ENCODE measurements around the gene ADCY5. TPM values are rescaled to one million over a fixed set of nuclear protein-coding genes. Genes with fewer than 3 reads are reported as not detected.

The ADCY5 gene
- total and polyA plus RNA-seq, 5 donors from 2014 or later, result 0.08 to 0.15 TPM; not detected in 3

- Mint-ChIP-seq H3K4me1 (peaks cover 0 to 6% (median 6%) of the 10 kb centered on the region in 4 donors), H3K27me3 (peaks cover 10% of the 10 kb centered on the region), H3K27ac (no peak overlapping the region), H3K4me3 (no peak overlapping the region), H3K36me3 (no peaks in the 10 kb centered on the region), H3K9me3 (no peaks in the 10 kb centered on the region)
- H3K27ac ChIP-seq (ENCODE audit: insufficient read depth, low read length, poor library complexity, severe bottlenecking), result no peak overlapping the region
- no peak for DNase-seq
- no peaks in the 10 kb centered on the region for H3K9me3 ChIP-seq (ENCODE audit: control insufficient read depth in 2 of 2, low read length in 2 of 2)
- no peaks in the 10 kb centered on the region for H3K27me3 ChIP-seq (ENCODE audit: control insufficient read depth, insufficient read depth, low read length)
- ATAC-seq (ENCODE audit: low read depth in 2 of 2), result no peak
- H3K36me3 ChIP-seq (ENCODE audit: control insufficient read depth, insufficient read depth, low read length), result no peaks in the 10 kb centered on the region
- H3K4me3 ChIP-seq (ENCODE audit: low read depth, low read length), result no peak overlapping the region
- H3K4me1 ChIP-seq (ENCODE audit: control insufficient read depth, insufficient read depth, low read length, poor library complexity, severe bottlenecking), result peaks cover 4% of the 10 kb centered on the region
These were observed 110.8 kb downstream of the ADCY5 start for GRCh38 chr3:123337948-123338619.

GRCh38 chr3:123337226-123337625 is 111.7 kb downstream of the ADCY5 start:
- DNase-seq (no peak), ATAC-seq (ENCODE audit: low read depth in 2 of 2) (no peak)
- no peaks in the 10 kb centered on the region for H3K36me3 ChIP-seq (ENCODE audit: control insufficient read depth, insufficient read depth, low read length)
- Mint-ChIP-seq H3K4me3 (no peak overlapping the region), H3K27ac (no peak overlapping the region), H3K36me3 (no peaks in the 10 kb centered on the region), H3K27me3 (peaks cover 10% of the 10 kb centered on the region), H3K4me1 (peaks cover 0 to 6% (median 6%) of the 10 kb centered on the region in 4 donors), H3K9me3 (no peaks in the 10 kb centered on the region)
- H3K27ac ChIP-seq (ENCODE audit: insufficient read depth, low read length, poor library complexity, severe bottlenecking), result no peak overlapping the region
- H3K4me1 ChIP-seq (ENCODE audit: control insufficient read depth, insufficient read depth, low read length, poor library complexity, severe bottlenecking), result peaks cover 4% of the 10 kb centered on the region
- no peaks in the 10 kb centered on the region for H3K27me3 ChIP-seq (ENCODE audit: control insufficient read depth, insufficient read depth, low read length)
- no peaks in the 10 kb centered on the region for H3K9me3 ChIP-seq (ENCODE audit: control insufficient read depth in 2 of 2, low read length in 2 of 2)
- no peak overlapping the region for H3K4me3 ChIP-seq (ENCODE audit: low read depth, low read length)

- Mint-ChIP-seq H3K4me3 (no peak overlapping the region), H3K4me1 (peaks cover 0 to 6% (median 6%) of the 10 kb centered on the region in 4 donors), H3K27ac (no peak overlapping the region), H3K36me3 (no peaks in the 10 kb centered on the region), H3K27me3 (peaks cover 10% of the 10 kb centered on the region), H3K9me3 (no peaks in the 10 kb centered on the region)
- Histone ChIP-seq H3K27me3 (ENCODE audit: control insufficient read depth, insufficient read depth, low read length) (no peaks in the 10 kb centered on the region), H3K27ac (ENCODE audit: insufficient read depth, low read length, poor library complexity, severe bottlenecking) (no peak overlapping the region), H3K36me3 (ENCODE audit: control insufficient read depth, insufficient read depth, low read length) (no peaks in the 10 kb centered on the region), H3K9me3 (ENCODE audit: control insufficient read depth in 2 of 2, low read length in 2 of 2) (no peaks in the 10 kb centered on the region), H3K4me3 (ENCODE audit: low read depth, low read length) (no peak overlapping the region), H3K4me1 (ENCODE audit: control insufficient read depth, insufficient read depth, low read length, poor library complexity, severe bottlenecking) (peaks cover 4% of the 10 kb centered on the region)
- DNase-seq (no peak), ATAC-seq (ENCODE audit: low read depth in 2 of 2) (no peak)
These were observed 112.4 kb downstream of the ADCY5 start for GRCh38 chr3:123336441-123336851.

DNA sequence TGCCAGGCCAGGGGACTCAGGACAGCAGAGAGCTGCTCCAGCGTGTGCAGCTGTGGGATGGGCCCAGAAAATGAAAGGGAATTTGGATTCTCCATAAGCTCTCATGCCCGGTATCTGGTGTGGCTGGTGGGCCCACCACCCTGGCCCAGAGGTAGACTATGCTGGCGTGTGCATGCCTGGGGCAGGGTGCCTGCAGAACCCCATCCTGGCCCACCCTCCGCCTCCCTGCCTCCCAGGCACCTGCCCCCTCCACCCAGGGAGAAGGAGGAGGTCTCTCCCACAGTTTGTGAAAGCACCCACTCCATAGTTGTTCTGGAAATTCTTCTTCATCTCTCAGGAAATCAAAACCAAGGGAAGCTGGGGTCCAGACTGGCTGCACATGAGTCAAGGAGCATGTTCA is 112.9 kb downstream of the ADCY5 start:
- H3K9me3 ChIP-seq (ENCODE audit: control insufficient read depth in 2 of 2, low read length in 2 of 2), result no peaks in the 10 kb centered on the region
- Mint-ChIP-seq H3K27me3 (peaks cover 10% of the 10 kb centered on the region), H3K4me1 (peaks cover 0 to 6% (median 6%) of the 10 kb centered on the region in 4 donors), H3K9me3 (no peaks in the 10 kb centered on the region), H3K36me3 (no peaks in the 10 kb centered on the region), H3K27ac (no peak overlapping the region), H3K4me3 (no peak overlapping the region)
- peaks cover 4% of the 10 kb centered on the region for H3K4me1 ChIP-seq (ENCODE audit: control insufficient read depth, insufficient read depth, low read length, poor library complexity, severe bottlenecking)
- no peak overlapping the region for H3K27ac ChIP-seq (ENCODE audit: insufficient read depth, low read length, poor library complexity, severe bottlenecking)
- no peak overlapping the region for H3K4me3 ChIP-seq (ENCODE audit: low read depth, low read length)
- ATAC-seq (ENCODE audit: low read depth in 2 of 2), result no peak
- no peaks in the 10 kb centered on the region for H3K27me3 ChIP-seq (ENCODE audit: control insufficient read depth, insufficient read depth, low read length)
- H3K36me3 ChIP-seq (ENCODE audit: control insufficient read depth, insufficient read depth, low read length), result no peaks in the 10 kb centered on the region
- DNase-seq, result no peak

DNA sequence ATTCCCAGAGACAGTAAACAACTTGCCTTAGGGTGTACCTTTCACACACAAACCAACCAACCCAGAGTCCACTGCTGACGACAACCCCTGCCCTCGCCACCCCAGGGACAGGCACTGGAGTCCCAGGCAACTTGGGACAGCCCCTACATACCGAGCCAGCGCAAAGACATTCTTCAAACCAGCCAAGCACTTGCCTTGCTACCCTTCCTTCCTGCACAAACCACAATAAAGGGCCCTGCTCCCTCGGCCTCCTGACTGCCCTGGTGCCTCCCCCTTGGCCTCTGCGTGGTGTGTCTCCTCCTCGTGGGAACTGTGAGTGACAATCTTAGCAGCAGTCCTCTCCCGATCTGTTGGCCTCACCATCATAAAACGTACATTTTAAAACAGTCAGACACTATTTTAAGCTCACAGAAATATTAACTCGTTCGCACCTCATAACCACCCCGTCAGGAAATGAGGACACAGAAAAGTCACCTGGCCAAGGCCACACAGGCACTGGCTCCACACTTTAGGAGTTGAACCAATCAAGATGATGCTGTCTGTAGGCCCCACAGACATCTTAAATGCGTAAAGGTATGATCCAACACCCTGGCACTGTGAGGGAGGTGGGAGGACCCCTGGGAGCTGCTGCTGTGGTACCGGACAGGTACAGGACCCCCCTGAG is 113.8 kb downstream of the ADCY5 start:
- Mint-ChIP-seq H3K36me3 (no peaks in the 10 kb centered on the region), H3K4me3 (no peak overlapping the region), H3K27ac (no peak overlapping the region), H3K9me3 (no peaks in the 10 kb centered on the region), H3K4me1 (peaks cover 0 to 6% (median 6%) of the 10 kb centered on the region in 4 donors), H3K27me3 (peaks cover 10% of the 10 kb centered on the region)
- DNase-seq (peak in 1 of 3 donors; percentile 24), ATAC-seq (ENCODE audit: low read depth in 2 of 2) (peak in 1 of 2 donors; percentile 32)
- no peaks in the 10 kb centered on the region for H3K27me3 ChIP-seq (ENCODE audit: control insufficient read depth, insufficient read depth, low read length)
- no peak overlapping the region for H3K27ac ChIP-seq (ENCODE audit: insufficient read depth, low read length, poor library complexity, severe bottlenecking)
- H3K9me3 ChIP-seq (ENCODE audit: control insufficient read depth in 2 of 2, low read length in 2 of 2), result no peaks in the 10 kb centered on the region
- peaks cover 4% of the 10 kb centered on the region for H3K4me1 ChIP-seq (ENCODE audit: control insufficient read depth, insufficient read depth, low read length, poor library complexity, severe bottlenecking)
- no peak overlapping the region for H3K4me3 ChIP-seq (ENCODE audit: low read depth, low read length)
- no peaks in the 10 kb centered on the region for H3K36me3 ChIP-seq (ENCODE audit: control insufficient read depth, insufficient read depth, low read length)

- ATAC-seq (ENCODE audit: low read depth in 2 of 2), result no peak
- H3K27me3 Mint-ChIP-seq, result peaks cover 5% of the 10 kb centered on the region
- Histone ChIP-seq H3K27me3 (ENCODE audit: control insufficient read depth, insufficient read depth, low read length) (no peaks in the 10 kb centered on the region), H3K9me3 (ENCODE audit: control insufficient read depth in 2 of 2, low read length in 2 of 2) (no peaks in the 10 kb centered on the region), H3K27ac (ENCODE audit: insufficient read depth, low read length, poor library complexity, severe bottlenecking) (no peak overlapping the region), H3K4me3 (ENCODE audit: low read depth, low read length) (no peak overlapping the region), H3K36me3 (ENCODE audit: control insufficient read depth, insufficient read depth, low read length) (no peaks in the 10 kb centered on the region), H3K4me1 (ENCODE audit: control insufficient read depth, insufficient read depth, low read length, poor library complexity, severe bottlenecking) (peaks cover 4% of the 10 kb centered on the region)
- no peak overlapping the region for H3K4me3 Mint-ChIP-seq
- H3K36me3 Mint-ChIP-seq, result no peaks in the 10 kb centered on the region
- H3K27ac Mint-ChIP-seq, result no peak overlapping the region
- DNase-seq, result no peak
- no peaks in the 10 kb centered on the region for H3K9me3 Mint-ChIP-seq
- H3K4me1 Mint-ChIP-seq, result peaks cover 0 to 6% (median 6%) of the 10 kb centered on the region in 4 donors
These were observed 114.8 kb downstream of the ADCY5 start for GRCh38 chr3:123334056-123334455.

DNA sequence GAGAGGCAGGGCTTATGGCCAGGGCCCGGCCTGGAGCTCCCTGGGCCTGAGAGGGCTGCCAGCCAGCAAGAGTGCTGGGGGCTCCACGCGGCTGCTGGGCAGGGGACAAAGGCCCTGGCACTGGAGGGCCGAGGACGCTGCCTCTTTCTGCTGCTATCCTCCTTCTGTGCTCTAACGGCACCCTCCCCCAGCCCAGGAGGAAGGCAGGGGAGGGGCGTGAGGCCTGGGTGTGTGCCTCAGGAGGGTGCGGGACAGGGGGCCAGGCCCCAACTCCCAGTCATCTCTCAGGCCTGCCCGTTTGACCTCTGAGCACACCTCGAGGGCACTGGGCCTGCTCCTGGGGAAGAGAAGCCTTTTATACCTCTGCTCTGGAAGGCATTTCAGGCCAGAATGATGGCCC is 115.5 kb downstream of the ADCY5 start:
- peaks cover 5% of the 10 kb centered on the region for H3K27me3 Mint-ChIP-seq
- no peak overlapping the region for H3K27ac ChIP-seq (ENCODE audit: insufficient read depth, low read length, poor library complexity, severe bottlenecking)
- no peaks in the 10 kb centered on the region for H3K9me3 Mint-ChIP-seq
- no peak overlapping the region for H3K4me3 ChIP-seq (ENCODE audit: low read depth, low read length)
- peaks cover 4% of the 10 kb centered on the region for H3K4me1 ChIP-seq (ENCODE audit: control insufficient read depth, insufficient read depth, low read length, poor library complexity, severe bottlenecking)
- DNase-seq (no peak), ATAC-seq (ENCODE audit: low read depth in 2 of 2) (no peak)
- H3K4me1 Mint-ChIP-seq, result peaks cover 0 to 10% (median 6%) of the 10 kb centered on the region in 4 donors
- H3K9me3 ChIP-seq (ENCODE audit: control insufficient read depth in 2 of 2, low read length in 2 of 2), result no peaks in the 10 kb centered on the region
- H3K36me3 ChIP-seq (ENCODE audit: control insufficient read depth, insufficient read depth, low read length), result no peaks in the 10 kb centered on the region
- no peak overlapping the region for H3K4me3 Mint-ChIP-seq
- no peaks in the 10 kb centered on the region for H3K36me3 Mint-ChIP-seq
- H3K27ac Mint-ChIP-seq, result no peak overlapping the region
- no peaks in the 10 kb centered on the region for H3K27me3 ChIP-seq (ENCODE audit: control insufficient read depth, insufficient read depth, low read length)
